GM12878 (cell line): ENCODE data around the gene ARL10. TPM values are rescaled to one million over a fixed set of nuclear protein-coding genes. Genes with fewer than 3 reads are reported as not detected.

Experiments
- CUX1 ChIP-seq: IDR thresholded peaks from 2 replicates; pipeline ENCODE4 v1.6.1; 2012; ENCODE audit warnings: improper control_type of control experiment, low read depth, low read length; ENCODE audit not compliant: insufficient replicate concordance
- NR2C2 ChIP-seq: IDR thresholded peaks from 2 replicates; pipeline ENCODE4 v1.6.1; 2011; ENCODE audit warnings: borderline replicate concordance, low read depth; ENCODE audit not compliant: control insufficient read depth, insufficient read length
- ZBTB4 ChIP-seq: fragments of 450-650 bp; formaldehyde crosslinking; IDR thresholded peaks from 2 replicates; pipeline ENCODE4 v1.4.0; 2022; ENCODE audit warnings: mild to moderate bottlenecking, moderate library complexity
- polyA plus RNA-seq, 11 experiments: library from polyadenylated mRNA; depleted of rRNA in 4 of 11; unstranded in 6 of 11; stranded (reverse) in 5 of 11; fragments of >200 nt; fragmentation: Nextera tagmentation in 4 of 11; fragmentation: Illumina TruSeq in 1 of 11; extraction: Ambion mirVana in 4 of 11; extraction: Trizol in 1 of 11; gene quantifications; 1 replicate in 1 of 11; 2 replicates in 10 of 11; pipeline versions ENCODE4 v1.2.1 to v1.2.3, GENCODE V29; 2011 to 2016; ENCODE audit warnings: inconsistent platforms in 2 of 11, missing spikeins in 2 of 11, low read depth in 1 of 11
- total RNA-seq, 4 experiments: library from RNA; depleted of rRNA in 3 of 4; stranded (reverse); fragments of >200 nt in 3 of 4; fragmentation: Illumina TruSeq in 1 of 4; extraction: Trizol in 1 of 4; gene quantifications; 2 replicates each; pipeline versions ENCODE4 v1.2.1 to v1.2.3, GENCODE V29; 2013 to 2021

Gene ARL10
- total and polyA plus RNA-seq, 10 of the 15 experiments (the other 5 are each of a cell fraction or from before 2014, with no cell fraction given), result 0.44 to 6.4 (median 2.4) TPM

GRCh38 chr5:176391479-176391878 lies 26.2 kb downstream of the ARL10 start (continued):
- no peak for TF ChIP-seq CUX1
- TF ChIP-seq NR2C2, result no peak
- no peak for TF ChIP-seq ZBTB4 (CRISPR knock-in tag)
